Tibial nerve (tissue), 4 donors: ENCODE measurements around the gene SYDE2. TPM values are rescaled to one million over a fixed set of nuclear protein-coding genes. Genes with fewer than 3 reads are reported as not detected.
"Not testable (repeated sequence)": the region's sequence is repeated elsewhere in the genome, so short reads cannot be mapped to it uniquely, and the experiment has no call there.

Experiments
- DNase-seq, 2 donors: peaks; one replicate each; pipeline ENCODE4 v3.0.0-alpha.2; 2019; ENCODE audit warnings: low spot score in 2 of 2
- H3K27ac ChIP-seq, 4 donors: fragments of 200-600 bp; sonication (generic) in 3 of 4; one replicate each; pipeline ENCODE4 v1.5.1; 2017 to 2019; ENCODE audit warnings: mild to moderate bottlenecking in 1 of 4
- H3K27me3 ChIP-seq, 2 donors: fragments of 200-600 bp; sonication (generic) in 1 of 2; one replicate each; pipeline versions ENCODE4 v1.5.1 to v1.6.0; 2017 to 2019
- H3K36me3 ChIP-seq, 3 donors: fragments of 200-600 bp; sonication (generic); one replicate each; pipeline ENCODE4 v1.5.1; 2018 to 2019
- H3K4me1 ChIP-seq, 4 donors: fragments of 200-600 bp; sonication (generic) in 3 of 4; one replicate each; pipeline ENCODE4 v1.5.1; 2017 to 2019
- H3K4me3 ChIP-seq, 4 donors: fragments of 200-600 bp; sonication (generic) in 3 of 4; one replicate each; pipeline ENCODE4 v1.5.1; 2017 to 2019; ENCODE audit warnings: mild to moderate bottlenecking in 1 of 4, moderate library complexity in 1 of 4
- H3K9me3 ChIP-seq, 4 donors: fragments of 200-600 bp; sonication (generic) in 3 of 4; one replicate each; pipeline ENCODE4 v1.5.1; 2017 to 2019
- CTCF ChIP-seq, 5 experiments: fragments of 200-600 bp in 3 of 5; fragments of 450-650 bp in 2 of 5; sonication (generic) in 3 of 5; IDR thresholded peaks; one replicate each; pipeline ENCODE4 v1.5.1; 2016 to 2019; ENCODE audit warnings: antibody characterized with exemption in 5 of 5, mild to moderate bottlenecking in 3 of 5, moderate library complexity in 2 of 5
- EP300 ChIP-seq, 2 donors: sonication (generic); formaldehyde crosslinking; IDR thresholded peaks; one replicate each; pipeline ENCODE4 v1.6.1; 2017; ENCODE audit warnings: antibody characterized with exemption in 2 of 2, mild to moderate bottlenecking in 1 of 2
- POLR2A ChIP-seq, 2 donors: fragments of 450-650 bp; IDR thresholded peaks; one replicate each; pipeline ENCODE4 v1.6.1; 2017; ENCODE audit warnings: antibody characterized with exemption in 2 of 2, mild to moderate bottlenecking in 2 of 2, moderate library complexity in 2 of 2
- WGBS, 2 donors: methylation state at CpG; one replicate each; pipeline ENCODE4 v1.1.5; 2018; 5-methylcytosine and 5-hydroxymethylcytosine counted together
- total RNA-seq, 4 donors: library from RNA; depleted of rRNA; stranded (reverse); fragments of >200 nt; gene quantifications; one replicate each; pipeline ENCODE4 v1.1.0, GENCODE V29; 2016

SYDE2 gene
- total RNA-seq, 4 donors from 2014 or later = 10.5 to 12.9 (median 11.1) TPM

DNA sequence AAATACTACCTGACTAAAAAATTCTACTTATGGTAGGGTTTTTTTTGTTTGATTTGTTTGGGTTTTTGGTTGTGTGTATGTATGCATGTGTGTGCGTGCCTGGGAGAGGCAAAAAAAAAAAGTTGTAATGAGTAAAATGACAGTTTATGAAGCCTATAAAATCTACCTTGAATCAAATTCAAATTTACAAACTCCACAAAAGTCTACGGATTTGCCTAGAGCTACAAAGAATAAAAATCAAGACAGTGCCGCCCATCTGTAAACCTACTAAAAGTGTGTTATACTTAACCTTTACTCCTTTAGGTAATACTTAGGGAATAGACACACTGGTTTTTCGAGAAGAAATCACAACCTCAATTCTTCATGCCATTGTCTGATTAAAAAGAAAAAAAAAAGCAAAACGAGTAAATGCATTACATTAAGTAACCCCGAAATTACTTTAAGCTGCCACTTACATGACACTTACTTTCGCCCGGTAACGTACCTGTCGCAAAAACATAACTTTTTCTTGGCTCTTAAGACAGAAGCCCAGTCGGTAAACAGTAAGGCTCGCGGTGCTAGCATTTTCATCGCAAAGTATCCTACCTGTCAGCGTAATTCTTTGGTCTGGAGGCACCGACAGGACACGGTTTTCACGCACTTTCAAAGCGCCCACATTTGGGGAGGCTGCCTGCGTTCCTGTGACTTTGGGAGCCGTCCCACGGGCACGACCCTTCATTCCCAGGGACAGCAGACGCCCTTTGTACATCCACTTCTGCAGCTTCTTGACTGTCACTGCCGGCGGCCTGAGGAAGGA, 951 bp downstream of the SYDE2 start:
- H3K4me1 ChIP-seq = peaks cover 0 to 50% (median 0%) of the 10 kb centered on the region in 4 donors
- H3K9me3 ChIP-seq = no peaks in the 10 kb centered on the region
- H3K36me3 ChIP-seq = no peaks in the 10 kb centered on the region
- DNase-seq = peak in 1 of 2 donors; percentile 16
- H3K27me3 ChIP-seq = no peaks in the 10 kb centered on the region
- 10 to 17% methylated on average over 19 to 26 of the region's 26 CpGs for WGBS, 2 donors
- H3K4me3 ChIP-seq = peak overlapping the region; percentile 71 to 92 (median 82)
- TF ChIP-seq POLR2A (IDR thresholded peaks at IDR 0.05) (no peak), EP300 (IDR thresholded peaks at IDR 0.05) (no peak), CTCF (IDR thresholded peaks at IDR 0.05) (no peak)
- H3K27ac ChIP-seq = peak overlapping the region; percentile 84 to 98 (median 94)

DNA sequence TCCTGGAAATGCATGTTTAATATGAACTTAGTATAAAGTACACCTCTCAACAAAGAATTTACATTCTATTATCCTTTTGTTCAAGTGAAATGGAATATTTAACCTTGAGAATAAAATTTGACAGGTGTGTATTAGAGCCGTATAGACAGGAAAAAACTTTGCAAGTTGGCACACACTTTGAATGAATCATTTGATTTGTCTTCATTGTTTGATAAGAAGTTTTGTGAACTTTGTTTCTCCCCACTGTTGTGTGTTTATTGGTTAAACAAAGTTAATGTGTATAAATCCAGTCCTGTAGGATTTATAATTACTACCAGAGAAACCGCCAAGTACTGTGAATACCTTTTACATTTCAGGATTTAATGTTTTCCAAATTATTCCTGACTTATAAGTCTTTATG, 2.0 kb downstream of the SYDE2 start:
- Histone ChIP-seq H3K4me3 (peak overlapping the region in 2 of 4 donors; percentile 81 to 92), H3K36me3 (no peaks in the 10 kb centered on the region), H3K27ac (peak overlapping the region in 1 of 4 donors; percentile 3), H3K9me3 (no peaks in the 10 kb centered on the region), H3K27me3 (no peaks in the 10 kb centered on the region), H3K4me1 (peaks cover 0 to 50% (median 0%) of the 10 kb centered on the region in 4 donors)
- TF ChIP-seq CTCF (IDR thresholded peaks at IDR 0.05) (no peak), POLR2A (IDR thresholded peaks at IDR 0.05) (no peak), EP300 (IDR thresholded peaks at IDR 0.05) (no peak)
- no peak for DNase-seq
- 42 to 44% methylated on average over 2 of the region's 2 CpGs for WGBS, 2 donors

- Histone ChIP-seq H3K4me3 (no peak overlapping the region), H3K36me3 (no peaks in the 10 kb centered on the region), H3K27ac (peak overlapping the region in 1 of 4 donors; percentile 28), H3K4me1 (peaks cover 0 to 39% (median 0%) of the 10 kb centered on the region in 4 donors), H3K27me3 (no peaks in the 10 kb centered on the region), H3K9me3 (no peaks in the 10 kb centered on the region)
- TF ChIP-seq POLR2A (IDR thresholded peaks at IDR 0.05) (no peak), EP300 (IDR thresholded peaks at IDR 0.05) (no peak), CTCF (IDR thresholded peaks at IDR 0.05) (no peak)
- DNase-seq = no peak
These were observed 4.5 kb downstream of the SYDE2 start for GRCh38 chr1:85196358-85196757.

GRCh38 chr1:85195703-85196102, 5.1 kb downstream of the SYDE2 start:
- Histone ChIP-seq H3K27ac (peak overlapping the region in 1 of 4 donors; percentile 12), H3K4me1 (peaks cover 0 to 39% (median 0%) of the 10 kb centered on the region in 4 donors), H3K27me3 (no peaks in the 10 kb centered on the region), H3K4me3 (no peak overlapping the region), H3K9me3 (no peaks in the 10 kb centered on the region), H3K36me3 (no peaks in the 10 kb centered on the region)
- TF ChIP-seq EP300 (IDR thresholded peaks at IDR 0.05) (no peak), POLR2A (IDR thresholded peaks at IDR 0.05) (no peak), CTCF (IDR thresholded peaks at IDR 0.05) (no peak)
- no peak for DNase-seq
- 76 to 79% methylated on average over 2 of the region's 2 CpGs for WGBS, 2 donors

- not testable (repeated sequence) for H3K27ac ChIP-seq, H3K27me3 ChIP-seq, DNase-seq, H3K9me3 ChIP-seq, H3K4me3 ChIP-seq
- H3K36me3 ChIP-seq = peaks cover 0 to 11% (median 0%) of the 10 kb centered on the region in 3 donors
- peaks cover 0 to 15% (median 0%) of the 10 kb centered on the region in 4 donors for H3K4me1 ChIP-seq
These were observed 8.7 kb downstream of the SYDE2 start for GRCh38 chr1:85192129-85192528.
